GM19324 (cell line): ENCODE results near the gene SFTA2.
"Not testable (repeated sequence)": the region's sequence is repeated elsewhere in the genome, so short reads cannot be mapped to it uniquely, and the experiment has no call there.

Experiments
- ATAC-seq: cut with Tn5 transposase; IDR thresholded peaks from one replicate; pipeline ENCODE4 v1.9.1; 2021; ENCODE audit warnings: mild to moderate bottlenecking, moderate library complexity; ENCODE audit not compliant: unreplicated experiment, low FRiP score

The SFTA2 gene

GRCh38 chr6:30931969-30932645 is at the start of gene SFTA2:
SFTA2 (minus strand) TSS chr6:30932170; CDS start chr6:30932096, 74 bp downstream.
- ATAC-seq: no peak

- ATAC-seq: no peak
Measured at GRCh38 chr6:30979690-30980089, 47.7 kb upstream of the SFTA2 start.

GRCh38 chr6:30979141-30979540 is 47.2 kb upstream of the SFTA2 start:
- no peak for ATAC-seq

- no peak for ATAC-seq
Measured at GRCh38 chr6:30974490-30975252, 42.7 kb upstream of the SFTA2 start.

GRCh38 chr6:30972816-30973215 is 40.8 kb upstream of the SFTA2 start:
- ATAC-seq: no peak

- ATAC-seq: no peak
Measured at GRCh38 chr6:30970946-30971345, 39.0 kb upstream of the SFTA2 start.

GRCh38 chr6:30969171-30969570 is 37.2 kb upstream of the SFTA2 start:
- ATAC-seq: not testable (repeated sequence)

GRCh38 chr6:30966154-30966553 is 34.2 kb upstream of the SFTA2 start:
- no peak for ATAC-seq

- ATAC-seq: no peak
Measured at GRCh38 chr6:30965140-30965601, 33.2 kb upstream of the SFTA2 start.

GRCh38 chr6:30964075-30964474 is 32.1 kb upstream of the SFTA2 start:
- no peak for ATAC-seq

GRCh38 chr6:30963641-30964040 is 31.7 kb upstream of the SFTA2 start:
- ATAC-seq: no peak

- ATAC-seq: no peak
Measured at GRCh38 chr6:30962716-30963115, 30.7 kb upstream of the SFTA2 start.

- ATAC-seq: no peak
Measured at GRCh38 chr6:30960907-30961673, 29.1 kb upstream of the SFTA2 start.

- ATAC-seq: no peak
Measured at GRCh38 chr6:30957716-30958115, 25.7 kb upstream of the SFTA2 start.

GRCh38 chr6:30955367-30956042 is 23.5 kb upstream of the SFTA2 start:
- ATAC-seq: peak; percentile 63

GRCh38 chr6:30954631-30955366 is 22.8 kb upstream of the SFTA2 start:
- ATAC-seq: no peak

- ATAC-seq: no peak
Measured at GRCh38 chr6:30951907-30952469, 20.0 kb upstream of the SFTA2 start.

- ATAC-seq: no peak
Measured at GRCh38 chr6:30948811-30949210, 16.8 kb upstream of the SFTA2 start.

GRCh38 chr6:30947231-30947630 is 15.3 kb upstream of the SFTA2 start:
- no peak for ATAC-seq

GRCh38 chr6:30945281-30945680 is 13.3 kb upstream of the SFTA2 start:
- ATAC-seq: no peak
